Measurements from ENCODE around the gene ZSCAN22.

GRCh38 chr19:58332697-58333096 lies 5.9 kb downstream of the ZSCAN22 start:
- TF ChIP-seq CTCF (IDR thresholded peaks at IDR 0.05; ENCODE audit: extremely low read depth in 1 of 2, insufficient read depth in 1 of 2, low read depth in 1 of 2, low read length in 2 of 2): no peak
- TF ChIP-seq POLR2AphosphoS5 (IDR thresholded peaks at IDR 0.05; ENCODE audit: insufficient read depth, low read depth, low read length): no peak
- no peak for TF ChIP-seq JUN (IDR thresholded peaks at IDR 0.05; ENCODE audit: borderline replicate concordance, insufficient read depth, insufficient read length, low read depth)
- TF ChIP-seq EZH2 (IDR thresholded peaks at IDR 0.05; ENCODE audit: borderline replicate concordance, low read depth, low read length, severe bottlenecking): no peak
- TF ChIP-seq POLR2A (IDR thresholded peaks at IDR 0.05; ENCODE audit: low read depth, low read length): no peak
- no peak for TF ChIP-seq MYC (IDR thresholded peaks at IDR 0.05; ENCODE audit: low read depth, low read length)
